GM18867 (cell line): ENCODE measurements around the gene TMEM198.
A peak's percentile ranks its signal among the peaks of the same experiment; 100 is the strongest.

ENCODE experiments used
- ATAC-seq: cut with Tn5 transposase; IDR thresholded peaks from one replicate; pipeline ENCODE4 v1.9.1; 2021; ENCODE audit warnings: mild to moderate bottlenecking, moderate library complexity; ENCODE audit not compliant: unreplicated experiment

The TMEM198 gene

GRCh38 chr2:219524817-219525216 lies 19.0 kb upstream of the TMEM198 start:
- ATAC-seq = no peak

- ATAC-seq = no peak
Observed at GRCh38 chr2:219525533-219526232, 18.1 kb upstream of the TMEM198 start.

DNA sequence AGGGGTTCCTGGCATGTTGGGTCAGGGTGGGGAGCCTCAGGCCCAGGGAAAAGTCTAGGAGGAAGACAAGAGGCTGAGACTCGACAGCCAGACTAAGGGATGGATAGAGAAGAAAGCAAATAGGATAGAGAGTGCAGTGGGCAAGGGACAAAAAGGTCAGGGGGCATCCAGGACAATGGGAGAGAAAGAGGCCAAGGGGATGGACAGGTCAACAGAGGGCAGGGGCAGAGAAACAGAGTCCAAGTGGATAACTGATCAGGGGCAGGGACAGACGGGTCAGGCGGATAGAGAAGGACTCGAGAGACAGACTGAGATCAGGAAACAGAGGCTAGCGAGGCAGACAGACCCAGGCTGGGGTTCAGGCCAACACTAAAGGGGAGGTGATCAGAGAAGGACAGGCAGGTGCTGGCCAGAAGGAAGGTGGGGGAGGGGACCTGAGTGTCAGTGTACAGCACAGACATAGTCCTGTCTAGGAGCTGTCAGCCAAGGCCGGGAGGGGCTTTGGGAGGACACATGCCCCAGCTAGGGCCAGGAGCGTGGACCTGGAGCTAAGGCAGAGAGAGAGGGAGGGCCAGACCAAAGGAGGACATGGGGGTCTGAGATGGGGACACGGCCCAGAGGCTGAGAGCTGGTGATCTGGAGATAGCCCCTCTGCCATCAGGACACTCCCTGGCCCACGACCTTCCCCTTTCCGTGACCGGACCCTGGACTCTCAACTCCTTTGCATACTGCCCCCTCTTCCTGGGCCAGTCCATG lies 17.3 kb upstream of the TMEM198 start:
- no peak for ATAC-seq

DNA sequence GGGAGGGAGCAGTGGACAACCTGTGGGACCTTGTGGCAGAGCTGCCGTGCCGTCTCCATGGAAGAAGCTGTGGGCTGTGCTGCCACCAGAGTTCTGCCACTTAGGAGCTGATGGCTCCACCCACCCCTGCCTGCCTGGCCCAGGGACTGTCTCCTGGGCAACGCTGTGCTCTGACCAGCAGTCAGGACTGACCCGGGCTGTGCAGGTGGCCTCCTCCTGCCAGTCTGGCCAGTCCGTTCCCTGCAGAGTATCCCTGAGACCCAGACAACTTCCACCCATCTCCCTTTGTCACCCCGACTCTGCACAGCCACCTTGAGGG lies 16.8 kb upstream of the TMEM198 start:
- no peak for ATAC-seq

DNA sequence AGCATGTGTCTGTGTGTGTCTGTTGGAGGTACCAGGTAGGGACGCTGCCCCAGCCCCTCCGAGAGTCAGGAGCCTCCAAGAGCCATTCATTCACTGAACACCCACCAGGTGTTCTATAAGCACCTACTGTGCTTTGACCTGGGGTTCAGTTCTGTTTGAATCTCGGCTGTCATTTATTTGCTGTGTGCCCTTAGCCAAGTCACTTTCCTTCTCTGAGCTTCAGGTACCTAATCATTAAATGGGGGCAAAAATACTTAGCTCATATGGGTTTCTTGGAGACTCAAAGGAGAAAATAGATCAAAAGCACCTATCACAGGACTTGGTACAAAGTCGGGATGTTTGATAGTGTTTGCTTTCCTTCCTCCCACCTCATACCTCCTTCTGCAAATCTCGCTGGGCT lies 16.4 kb upstream of the TMEM198 start:
- ATAC-seq = no peak

DNA sequence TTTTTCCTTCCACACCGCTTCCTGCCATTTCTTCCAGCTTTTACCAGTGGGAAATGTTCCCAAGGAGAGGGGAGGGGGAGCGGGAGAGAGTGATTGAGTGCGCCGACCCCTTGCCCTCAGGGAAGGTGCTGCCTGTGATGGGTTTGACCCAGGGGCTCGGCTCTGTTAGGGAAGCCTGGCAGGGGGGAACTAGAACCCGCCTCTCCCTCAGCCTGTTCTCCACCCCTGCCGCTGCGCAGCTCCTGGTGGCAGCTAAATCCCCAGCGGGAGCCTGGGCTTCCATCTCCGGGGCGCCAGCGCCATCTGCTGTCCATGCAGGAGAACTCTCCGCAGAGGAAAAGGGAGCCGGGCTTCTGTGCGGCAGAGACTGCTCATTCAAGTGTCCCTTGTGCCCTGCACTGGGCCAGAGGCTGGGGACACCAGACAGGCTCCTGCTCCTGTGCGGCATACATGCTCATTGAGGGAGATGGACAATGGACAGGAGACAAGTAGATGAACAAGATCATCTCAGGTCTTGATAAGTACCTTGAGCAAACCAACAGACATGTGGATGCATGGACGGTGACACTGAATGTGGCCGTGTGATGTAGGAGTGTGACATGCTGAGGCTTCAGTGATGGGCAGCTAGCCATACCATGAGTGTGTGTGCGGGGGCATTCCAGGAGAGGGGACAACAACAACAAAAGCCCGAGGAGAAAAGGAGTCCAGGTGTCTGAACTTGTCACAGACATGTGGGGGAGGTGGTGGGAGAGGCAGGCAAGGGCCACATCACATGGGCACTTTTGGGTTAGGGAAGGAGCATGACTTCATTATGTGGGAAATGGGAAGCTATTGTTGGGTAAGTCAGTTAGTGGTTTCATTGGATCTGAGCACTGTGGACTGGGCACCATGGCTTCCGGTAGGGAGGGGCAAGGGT lies 13.5 kb upstream of the TMEM198 start:
- ATAC-seq = peak; percentile 83

GRCh38 chr2:219531639-219532377 lies 12.0 kb upstream of the TMEM198 start:
- ATAC-seq = no peak

GRCh38 chr2:219532378-219532649 lies 11.5 kb upstream of the TMEM198 start:
- ATAC-seq = no peak

DNA sequence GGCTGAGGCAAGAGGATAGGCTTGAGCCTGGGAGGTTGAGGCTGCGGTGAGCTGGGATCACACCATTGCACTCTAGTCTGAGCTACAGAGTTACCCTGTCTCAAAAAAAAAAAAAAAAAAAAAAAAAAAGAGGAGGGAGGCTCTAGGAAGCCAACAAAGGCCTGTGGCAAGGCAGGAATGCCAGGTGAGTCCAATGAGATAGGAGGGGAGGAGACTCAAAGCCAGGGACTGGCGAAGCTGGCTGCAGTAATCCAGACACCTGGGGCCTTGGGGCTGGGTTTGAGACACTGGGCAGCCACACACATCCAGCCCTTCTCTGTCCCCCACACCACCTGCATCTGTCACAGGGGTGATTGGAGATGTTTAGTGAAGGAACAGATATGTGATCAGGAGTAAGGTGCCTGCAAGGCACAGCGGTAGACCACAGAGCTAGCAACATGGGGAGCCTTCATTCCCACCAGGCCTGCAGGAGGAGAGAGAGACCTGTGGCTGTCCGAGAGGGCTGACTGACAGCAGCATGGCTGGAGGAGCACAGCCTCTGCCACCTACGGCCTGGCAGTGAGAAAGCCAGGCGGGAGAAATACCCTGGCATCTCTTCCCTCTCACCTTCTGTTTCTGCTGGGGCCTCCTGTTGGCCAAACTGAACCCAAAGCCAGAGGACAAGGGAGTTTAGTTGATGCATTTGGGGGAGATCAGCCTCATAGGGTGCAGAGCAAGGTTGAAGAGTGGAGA lies 9.7 kb upstream of the TMEM198 start:
- ATAC-seq = no peak

GRCh38 chr2:219536425-219536824 lies 7.4 kb upstream of the TMEM198 start:
- ATAC-seq = no peak

- no peak for ATAC-seq
Observed at GRCh38 chr2:219536967-219537366, 6.9 kb upstream of the TMEM198 start.

DNA sequence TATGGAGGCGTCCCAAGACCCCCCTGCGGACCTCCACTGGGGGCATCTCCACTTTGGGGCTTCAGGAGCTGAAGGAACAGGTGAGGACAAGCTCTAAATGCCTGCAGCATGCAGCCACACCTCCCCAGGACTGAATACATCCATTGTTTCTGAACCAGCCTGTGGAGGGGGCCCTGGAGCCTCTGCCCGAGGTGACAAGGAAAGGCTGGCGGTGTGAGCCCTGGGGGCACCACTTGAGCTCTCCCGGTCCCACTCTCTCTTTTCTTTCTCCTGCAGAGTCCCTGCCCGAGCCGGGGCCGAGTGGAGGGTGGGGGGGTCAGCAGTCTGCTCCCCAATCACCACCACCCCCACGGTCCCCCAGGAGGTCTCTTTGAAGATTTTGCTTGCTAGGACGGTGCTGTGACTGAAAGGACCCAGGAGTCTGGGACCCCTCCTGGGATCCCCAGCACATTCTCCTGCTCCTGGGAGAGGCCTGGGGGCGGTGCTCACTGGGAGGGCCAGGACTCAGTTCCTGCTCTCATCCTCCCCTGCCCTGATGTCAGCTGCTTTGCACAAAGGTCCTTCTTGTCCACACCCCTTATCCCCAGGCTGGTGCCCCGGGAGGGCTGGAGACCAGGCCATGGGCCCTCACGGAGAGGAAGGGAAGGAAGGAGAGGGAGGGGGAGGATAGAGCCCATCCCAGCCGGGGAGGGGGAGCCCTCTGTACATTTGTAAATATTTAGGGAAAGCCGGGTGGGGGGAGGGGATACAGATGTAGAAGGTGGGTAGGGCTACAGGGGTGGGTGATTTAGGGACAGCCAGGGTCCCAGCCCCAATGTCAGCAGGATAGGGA lies 6.0 kb upstream of the TMEM198 start:
- no peak for ATAC-seq

- ATAC-seq = no peak
Observed at GRCh38 chr2:219538504-219538951, 5.3 kb upstream of the TMEM198 start.

DNA sequence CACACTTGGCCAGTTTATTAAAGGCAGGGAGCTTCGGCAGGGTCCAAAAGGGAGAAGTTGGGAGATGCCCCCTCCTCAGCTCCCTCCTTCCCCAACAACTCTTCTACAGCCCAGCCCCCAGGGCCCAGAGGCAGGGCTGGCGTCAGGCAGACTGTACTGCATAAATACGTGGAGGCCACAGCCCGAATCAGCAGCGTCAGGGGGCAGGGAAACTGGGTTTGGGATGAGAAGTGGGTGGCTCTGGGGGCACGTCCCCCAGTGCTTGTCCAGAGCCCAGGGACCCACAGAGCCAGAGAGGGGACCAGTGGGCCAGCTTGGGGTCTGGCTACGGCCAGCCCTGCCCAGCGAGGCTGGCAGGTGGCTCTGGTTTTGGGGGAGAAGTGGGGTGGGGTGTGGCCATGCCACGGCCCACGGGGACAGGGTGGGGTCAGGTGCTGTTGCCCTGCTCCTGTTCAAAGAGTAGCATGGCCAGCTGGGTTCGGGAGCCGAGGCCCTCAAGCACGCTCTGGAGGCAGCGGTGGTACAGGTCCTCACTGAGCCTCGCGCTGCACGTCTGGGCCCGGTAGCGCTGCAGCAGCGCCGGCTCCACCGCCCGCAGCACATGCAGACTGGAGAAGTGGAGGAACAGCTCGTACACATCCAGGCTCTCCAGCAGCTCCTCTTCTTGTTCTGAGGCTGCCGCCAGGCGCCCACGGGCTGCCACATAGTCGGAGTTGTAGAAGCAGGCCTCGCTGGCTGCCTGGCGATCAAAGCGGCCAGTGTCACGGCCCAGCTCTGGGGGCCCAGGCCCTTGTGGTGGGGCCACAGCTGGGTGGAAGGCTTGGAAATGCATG lies 4.7 kb upstream of the TMEM198 start:
- no peak for ATAC-seq

DNA sequence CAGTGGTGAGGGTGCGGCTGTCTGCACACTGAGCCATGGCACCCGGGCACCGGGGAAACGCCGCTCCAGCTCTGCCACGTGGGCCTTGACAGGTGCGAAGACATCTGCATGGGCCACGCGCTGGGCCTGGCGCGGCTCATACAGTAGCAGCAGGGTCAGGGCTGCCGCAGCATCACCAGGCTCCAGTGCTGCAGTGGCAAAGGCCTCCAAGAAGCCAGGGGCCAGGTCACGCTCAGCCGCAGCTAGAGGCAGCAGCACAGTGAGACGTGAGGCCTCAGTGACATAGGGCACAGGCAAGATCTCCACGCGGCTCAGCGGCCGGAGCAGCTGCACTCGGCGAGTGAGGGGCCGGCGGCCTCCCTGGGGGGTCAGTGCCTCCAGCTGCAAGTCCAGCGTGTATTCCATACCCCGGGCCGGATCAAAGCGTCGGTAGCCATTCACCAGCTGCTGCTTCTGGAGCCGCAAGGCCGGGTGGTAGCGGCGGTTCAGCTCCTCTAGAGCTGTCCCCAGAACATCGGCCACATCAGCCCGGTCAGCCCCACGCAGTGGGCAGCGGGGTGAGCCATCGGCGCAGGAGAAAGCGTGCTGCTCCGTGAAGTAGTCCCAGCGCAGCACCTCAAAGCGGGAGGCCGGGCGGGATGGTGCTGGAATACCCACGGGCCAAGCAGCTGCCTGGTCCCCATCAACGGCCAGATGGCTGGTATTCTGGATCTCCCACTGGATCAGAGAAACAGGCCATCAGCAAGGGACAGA lies 3.7 kb upstream of the TMEM198 start:
- no peak for ATAC-seq

- no peak for ATAC-seq
Observed at GRCh38 chr2:219540784-219541504, 2.9 kb upstream of the TMEM198 start.

DNA sequence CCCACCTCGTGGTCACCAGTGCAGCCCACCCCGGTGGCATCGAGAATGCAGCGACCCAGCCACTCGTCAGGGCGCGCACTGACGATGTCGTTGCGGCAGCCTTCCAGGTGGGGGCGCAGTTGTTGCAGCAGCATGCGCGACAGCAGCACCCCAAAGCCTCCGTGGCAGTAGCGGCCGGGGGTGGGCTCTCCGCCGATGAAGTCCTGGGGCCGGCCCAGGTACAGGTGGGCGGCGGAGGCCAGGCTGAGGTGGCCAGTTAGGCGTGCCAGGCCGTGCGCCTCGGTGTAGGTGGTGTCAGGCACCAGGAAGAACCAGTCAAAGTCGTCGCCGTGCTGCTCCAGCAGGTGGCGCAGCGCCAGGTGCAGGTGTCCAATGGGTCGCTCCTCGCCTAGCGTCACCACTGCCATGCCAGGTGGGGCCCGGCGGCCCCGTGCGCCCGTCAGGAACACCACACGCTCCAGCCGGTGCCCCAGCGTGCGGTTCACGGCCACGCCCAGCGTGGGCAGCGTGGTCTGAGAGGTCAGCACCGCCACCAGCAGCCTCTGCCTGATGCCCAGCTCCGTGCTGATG lies 2.1 kb upstream of the TMEM198 start:
- ATAC-seq = peak; percentile 47
